C4-2B (cell line): ENCODE results near the gene LRRC2.

Experiments used
- H3K27ac ChIP-seq: fragments of 450-650 bp; 2 replicates; pipeline ENCODE4 v1.5.1; 2017
- CTCF ChIP-seq: fragments of 450-650 bp; conservative IDR thresholded peaks from 2 replicates; pipeline ENCODE4 v1.5.1; 2017; ENCODE audit warnings: mild to moderate bottlenecking
- ZFX ChIP-seq: fragments of 450-650 bp; IDR thresholded peaks from 2 replicates; pipeline ENCODE4 v1.6.1; 2017

LRRC2 gene

GRCh38 chr3:46609212-46609721 lies 43.2 kb upstream of the LRRC2 start:
- no peak for TF ChIP-seq ZFX
- TF ChIP-seq CTCF, result no peak
- H3K27ac ChIP-seq, result no peak overlapping the region

- H3K27ac ChIP-seq, result no peak overlapping the region
- TF ChIP-seq ZFX (no peak), CTCF (peak; percentile 16; the same call in 1 of the 2 replicates)
Measured at GRCh38 chr3:46607603-46608028, 41.5 kb upstream of the LRRC2 start.

GRCh38 chr3:46604127-46604526 lies 38.0 kb upstream of the LRRC2 start:
- TF ChIP-seq CTCF, result no peak
- TF ChIP-seq ZFX, result no peak
- no peak overlapping the region for H3K27ac ChIP-seq

GRCh38 chr3:46603446-46604046 lies 37.4 kb upstream of the LRRC2 start:
- no peak for TF ChIP-seq CTCF
- no peak for TF ChIP-seq ZFX
- no peak overlapping the region for H3K27ac ChIP-seq

GRCh38 chr3:46599590-46599989 lies 33.5 kb upstream of the LRRC2 start:
- no peak overlapping the region for H3K27ac ChIP-seq

GRCh38 chr3:46595819-46596314 lies 29.8 kb upstream of the LRRC2 start:
- TF ChIP-seq CTCF (no peak), ZFX (no peak)
- H3K27ac ChIP-seq, result no peak overlapping the region

More at GRCh38 chr3:46599590-46599989, 33.5 kb upstream of the LRRC2 start:
- TF ChIP-seq ZFX (no peak), CTCF (no peak)

- TF ChIP-seq CTCF, result no peak
- H3K27ac ChIP-seq, result no peak overlapping the region
Measured at GRCh38 chr3:46594723-46595122, 28.6 kb upstream of the LRRC2 start.
